ENCODE measurements around the gene AGXT. TPM values are rescaled to one million over a fixed set of nuclear protein-coding genes. Genes with fewer than 3 reads are reported as not detected.

Gene AGXT
- total RNA-seq, 1 donor from 2014 or later: not detected

DNA sequence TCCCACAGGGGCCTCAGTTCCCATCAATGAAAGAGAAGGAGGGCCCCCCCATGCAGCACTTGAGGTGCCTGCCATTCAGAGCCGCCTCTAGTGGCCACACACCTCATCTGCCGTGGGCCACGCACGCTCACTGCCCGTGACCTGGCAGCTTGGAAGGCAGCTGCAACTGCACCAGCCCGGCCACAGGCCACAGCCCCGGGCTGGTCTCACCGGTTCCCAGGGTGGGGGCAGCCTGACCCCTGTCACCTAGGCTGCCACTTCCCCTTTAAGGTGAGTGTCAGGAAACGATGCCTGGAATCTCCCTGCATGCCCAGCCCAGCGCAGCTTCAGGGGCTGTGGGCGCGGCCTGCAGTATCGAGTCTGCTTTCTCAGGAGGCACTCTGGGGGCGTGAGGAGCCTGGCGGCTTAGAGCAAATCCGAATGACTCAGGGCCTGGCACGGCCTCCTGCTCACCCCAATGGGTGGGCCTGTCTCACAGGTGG lies 24.8 kb downstream of the AGXT start:
- Histone ChIP-seq H3K36me3 (no peaks in the 10 kb centered on the region), H3K27me3 (ENCODE audit: low read depth) (peaks cover 21% of the 10 kb centered on the region), H3K4me3 (no peak overlapping the region), H3K4me1 (peaks cover 14% of the 10 kb centered on the region), H3K9me3 (replicated peaks) (no peaks in the 10 kb centered on the region), H3K27ac (replicated peaks) (no peak overlapping the region)
- intact Hi-C loops (cut with micrococcal nuclease): no loop called here
- no peak for DNase-seq
- TF ChIP-seq, protein P1, sequence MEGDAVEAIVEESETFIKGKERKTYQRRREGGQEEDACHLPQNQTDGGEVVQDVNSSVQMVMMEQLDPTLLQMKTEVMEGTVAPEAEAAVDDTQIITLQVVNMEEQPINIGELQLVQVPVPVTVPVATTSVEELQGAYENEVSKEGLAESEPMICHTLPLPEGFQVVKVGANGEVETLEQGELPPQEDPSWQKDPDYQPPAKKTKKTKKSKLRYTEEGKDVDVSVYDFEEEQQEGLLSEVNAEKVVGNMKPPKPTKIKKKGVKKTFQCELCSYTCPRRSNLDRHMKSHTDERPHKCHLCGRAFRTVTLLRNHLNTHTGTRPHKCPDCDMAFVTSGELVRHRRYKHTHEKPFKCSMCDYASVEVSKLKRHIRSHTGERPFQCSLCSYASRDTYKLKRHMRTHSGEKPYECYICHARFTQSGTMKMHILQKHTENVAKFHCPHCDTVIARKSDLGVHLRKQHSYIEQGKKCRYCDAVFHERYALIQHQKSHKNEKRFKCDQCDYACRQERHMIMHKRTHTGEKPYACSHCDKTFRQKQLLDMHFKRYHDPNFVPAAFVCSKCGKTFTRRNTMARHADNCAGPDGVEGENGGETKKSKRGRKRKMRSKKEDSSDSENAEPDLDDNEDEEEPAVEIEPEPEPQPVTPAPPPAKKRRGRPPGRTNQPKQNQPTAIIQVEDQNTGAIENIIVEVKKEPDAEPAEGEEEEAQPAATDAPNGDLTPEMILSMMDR (IDR thresholded peaks at IDR 0.05; ENCODE audit: borderline replicate concordance): no peak

DNA sequence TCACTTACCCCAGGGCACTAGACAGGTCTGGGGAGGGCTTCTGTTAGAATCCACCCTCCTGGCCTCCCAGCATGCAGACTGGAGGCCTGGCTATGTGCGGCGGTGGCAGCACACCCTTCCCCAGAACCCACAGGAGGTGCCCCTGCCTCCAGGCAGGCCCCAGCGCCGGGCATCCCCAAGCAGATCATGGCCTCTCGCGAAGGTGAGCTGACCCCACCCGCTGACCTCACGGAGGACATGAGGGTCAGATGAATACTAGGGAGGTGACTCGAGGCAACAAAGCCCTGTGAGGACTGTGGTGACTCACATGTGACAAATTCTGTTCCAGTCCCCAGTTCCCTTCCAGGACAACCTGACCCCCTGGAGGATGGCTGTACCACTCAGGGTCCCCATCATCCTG lies 25.4 kb downstream of the AGXT start:
- TF ChIP-seq, protein P1 (IDR thresholded peaks at IDR 0.05; ENCODE audit: borderline replicate concordance): no peak
- H3K36me3 ChIP-seq: no peaks in the 10 kb centered on the region
- peaks cover 20% of the 10 kb centered on the region for H3K4me1 ChIP-seq
- H3K4me3 ChIP-seq: no peak overlapping the region
- H3K9me3 ChIP-seq (replicated peaks): no peaks in the 10 kb centered on the region
- peaks cover 21% of the 10 kb centered on the region for H3K27me3 ChIP-seq (ENCODE audit: low read depth)
- intact Hi-C loops (cut with micrococcal nuclease): no loop called here
- H3K27ac ChIP-seq (replicated peaks): no peak overlapping the region
- DNase-seq: no peak

DNA sequence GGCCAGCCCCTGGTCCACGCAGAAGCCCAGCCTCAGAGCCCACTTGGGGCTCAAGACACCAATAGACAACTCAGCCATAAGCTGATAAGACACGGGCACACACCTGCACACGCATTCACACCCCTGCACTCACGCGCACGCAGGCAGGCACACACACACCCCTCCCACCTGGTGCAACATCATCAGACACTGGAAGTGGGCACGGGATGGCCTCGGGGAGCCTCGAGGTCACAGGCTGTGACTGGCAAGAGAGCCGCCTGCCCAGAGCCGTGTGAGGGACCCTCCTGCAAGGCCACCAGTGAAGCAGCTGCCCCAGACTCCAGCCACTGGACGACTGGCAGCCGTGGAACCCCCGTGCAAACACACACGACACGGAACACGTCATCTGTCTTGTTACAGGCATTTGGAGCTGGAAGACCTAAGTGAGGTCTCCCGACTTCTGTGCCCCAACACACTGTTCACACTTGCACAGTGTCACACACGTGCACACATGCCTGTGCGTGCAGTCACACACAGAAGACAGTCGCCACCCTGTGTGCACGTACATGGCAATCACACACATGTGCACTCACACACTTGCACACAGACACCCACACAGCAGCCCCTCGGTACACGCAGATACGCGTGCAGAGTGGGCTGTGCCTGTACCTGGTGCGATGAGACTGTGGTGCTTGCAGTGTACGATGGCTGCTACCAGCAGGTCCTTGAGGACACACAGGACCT lies 26.4 kb downstream of the AGXT start:
- H3K4me1 ChIP-seq: peaks cover 26% of the 10 kb centered on the region
- TF ChIP-seq, protein P1 (IDR thresholded peaks at IDR 0.05; ENCODE audit: borderline replicate concordance): no peak
- DNase-seq: no peak
- no peaks in the 10 kb centered on the region for H3K9me3 ChIP-seq (replicated peaks)
- H3K4me3 ChIP-seq: no peak overlapping the region
- H3K36me3 ChIP-seq: no peaks in the 10 kb centered on the region
- no peak overlapping the region for H3K27ac ChIP-seq (replicated peaks)
- intact Hi-C loops (cut with micrococcal nuclease): no loop called here
- peaks cover 21% of the 10 kb centered on the region for H3K27me3 ChIP-seq (ENCODE audit: low read depth)

DNA sequence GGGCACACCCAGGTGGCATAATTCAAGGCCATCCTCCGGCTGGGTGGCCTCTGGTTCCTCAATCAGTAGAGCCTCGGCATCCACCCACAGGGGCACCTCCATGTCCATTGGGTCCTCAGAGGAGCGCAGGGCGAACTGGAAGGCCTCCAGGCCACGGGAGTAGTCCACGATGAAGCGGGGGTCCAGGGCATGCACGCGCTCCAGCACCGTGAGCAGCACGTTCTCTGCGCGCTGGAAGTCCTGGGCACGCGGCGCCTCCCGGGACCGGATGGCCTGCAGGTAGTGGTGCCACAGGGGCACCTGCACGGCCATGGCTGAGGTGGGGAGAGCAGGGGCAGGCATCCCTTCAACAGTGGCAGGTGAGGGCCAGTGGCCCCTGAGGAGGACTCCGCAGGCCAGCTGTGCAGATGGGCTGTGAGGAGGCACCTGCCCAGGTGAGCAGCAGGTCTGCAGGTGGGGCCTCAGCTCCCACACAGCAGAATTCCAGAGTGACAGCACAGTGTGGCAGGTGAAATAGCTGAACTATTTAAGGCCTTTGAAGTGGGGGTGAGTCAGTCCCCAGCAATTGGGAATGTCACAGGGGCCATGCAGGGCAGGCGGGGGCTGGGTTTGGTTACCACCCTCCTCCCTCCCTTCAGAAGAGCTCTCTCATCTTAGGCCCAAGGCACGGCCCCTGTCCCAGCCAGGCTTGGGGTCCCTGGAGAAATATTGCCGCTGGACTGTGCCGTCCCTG lies 27.2 kb downstream of the AGXT start, which contains the start of gene MAB21L4:
TSS of gene MAB21L4 (minus strand) at position 501 of the 733 bp plus-strand sequence. CDS start at position 342, 159 bp downstream.
- TF ChIP-seq, protein P1 (IDR thresholded peaks at IDR 0.05; ENCODE audit: borderline replicate concordance): no peak
- H3K27me3 ChIP-seq (ENCODE audit: low read depth): peaks cover 21% of the 10 kb centered on the region
- intact Hi-C loops (cut with micrococcal nuclease): no loop called here
- no peaks in the 10 kb centered on the region for H3K36me3 ChIP-seq
- DNase-seq: no peak
- H3K4me1 ChIP-seq: peaks cover 26% of the 10 kb centered on the region
- no peak within 1 kb of the TSS for H3K27ac ChIP-seq (replicated peaks)
- peaks cover 6% of the 10 kb centered on the region for H3K9me3 ChIP-seq (replicated peaks)
- no peak within 1 kb of the TSS for H3K4me3 ChIP-seq

DNA sequence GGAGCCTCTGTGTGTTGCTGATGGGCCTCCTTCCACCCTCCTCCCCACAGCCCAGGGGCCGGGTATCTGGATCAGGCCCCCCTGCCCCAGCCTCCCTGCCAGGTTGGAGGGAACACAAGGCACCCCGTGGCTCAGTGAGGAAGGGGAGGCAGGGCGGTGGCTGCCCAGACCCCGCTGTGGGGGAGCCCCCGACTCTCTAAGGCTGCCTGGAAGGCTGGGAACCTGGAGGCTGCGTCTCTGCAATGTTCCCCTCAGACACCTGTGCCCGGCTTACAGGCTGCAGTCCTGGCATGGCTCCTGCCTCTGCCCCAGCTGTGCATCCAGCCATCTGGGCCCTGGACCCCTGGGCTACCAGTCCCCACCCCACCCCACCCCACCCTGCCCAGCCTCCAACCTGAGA lies 27.8 kb downstream of the AGXT start:
- TF ChIP-seq, protein P1 (IDR thresholded peaks at IDR 0.05; ENCODE audit: borderline replicate concordance): no peak
- peaks cover 26% of the 10 kb centered on the region for H3K4me1 ChIP-seq
- DNase-seq: no peak
- no peaks in the 10 kb centered on the region for H3K36me3 ChIP-seq
- H3K27me3 ChIP-seq (ENCODE audit: low read depth): peaks cover 21% of the 10 kb centered on the region
- H3K4me3 ChIP-seq: no peak overlapping the region
- no peak overlapping the region for H3K27ac ChIP-seq (replicated peaks)
- intact Hi-C loops (cut with micrococcal nuclease): no loop called here
- peaks cover 9% of the 10 kb centered on the region for H3K9me3 ChIP-seq (replicated peaks)
